CD8-positive, alpha-beta memory T cell (primary cell): ENCODE data around the gene NKAIN2. TPM values are rescaled to one million over a fixed set of nuclear protein-coding genes. Genes with fewer than 3 reads are reported as not detected.
"Not testable (repeated sequence)": the region's sequence is repeated elsewhere in the genome, so short reads cannot be mapped to it uniquely, and the experiment has no call there.

Experiments used
- CTCF ChIA-PET: fragments of 350-600 bp; sonication (Branson Sonifier 250); formaldehyde crosslinking; loops from one replicate; lab custom pipeline; 2021; ENCODE audit warnings: antibody characterized with exemption; lab: Charles Lee
- POLR2A ChIA-PET: fragments of 350-600 bp; sonication (Branson Sonifier 250); formaldehyde crosslinking; loops from one replicate; lab custom pipeline; 2021; ENCODE audit warnings: antibody characterized with exemption; lab: Charles Lee
- DNase-seq, 5 donors: peaks; one replicate each; pipeline versions ENCODE4 v3.0.0 to v3.0.0-alpha.2; 2020 to 2022; ENCODE audit warnings: mixed read lengths in 1 of 5
- H3K27ac ChIP-seq: one replicate; pipeline ENCODE4 v1.7.0; 2013; ENCODE audit warnings: low read depth, mild to moderate bottlenecking, low read length, moderate library complexity
- H3K27me3 ChIP-seq: 2 replicates; pipeline ENCODE4 v1.7.0; 2013; ENCODE audit warnings: low read length, mild to moderate bottlenecking; ENCODE audit not compliant: insufficient read depth, poor library complexity, severe bottlenecking
- H3K36me3 ChIP-seq: 2 replicates; pipeline ENCODE4 v1.7.0; 2013; ENCODE audit warnings: mild to moderate bottlenecking, low read length, moderate library complexity; ENCODE audit not compliant: insufficient read depth
- H3K4me1 ChIP-seq: 2 replicates; pipeline ENCODE4 v1.7.0; 2013; ENCODE audit warnings: mild to moderate bottlenecking, low read length, moderate library complexity; ENCODE audit not compliant: insufficient read depth
- H3K4me3 ChIP-seq: 2 replicates; pipeline ENCODE4 v1.7.0; 2013; ENCODE audit warnings: mild to moderate bottlenecking, low read length
- H3K9me3 ChIP-seq: 2 replicates; pipeline ENCODE4 v1.7.0; 2013; ENCODE audit warnings: mild to moderate bottlenecking, low read length
- H3K27ac Mint-ChIP-seq, 8 donors: one replicate each; pipeline ENCODE4 v1.8.0; 2020 to 2021; ENCODE audit warnings: mixed read lengths in 8 of 8, mild to moderate bottlenecking in 6 of 8, inconsistent platforms in 3 of 8, moderate library complexity in 3 of 8
- H3K27me3 Mint-ChIP-seq, 2 donors: one replicate each; pipeline ENCODE4 v1.8.0; 2020 to 2021; ENCODE audit warnings: mixed read lengths in 2 of 2, mild to moderate bottlenecking in 1 of 2, moderate library complexity in 1 of 2
- H3K36me3 Mint-ChIP-seq, 3 donors: one replicate each; pipeline ENCODE4 v1.8.0; 2020 to 2021; ENCODE audit warnings: mixed read lengths in 3 of 3, inconsistent platforms in 1 of 3, mild to moderate bottlenecking in 1 of 3
- H3K4me1 Mint-ChIP-seq, 3 donors: one replicate each; pipeline ENCODE4 v1.8.0; 2020 to 2021; ENCODE audit warnings: mixed read lengths in 3 of 3, inconsistent platforms in 1 of 3, mild to moderate bottlenecking in 1 of 3
- H3K4me3 Mint-ChIP-seq, 7 donors: one replicate each; pipeline ENCODE4 v1.8.0; 2020 to 2021; ENCODE audit warnings: mixed read lengths in 7 of 7, mild to moderate bottlenecking in 6 of 7, moderate library complexity in 4 of 7, inconsistent platforms in 2 of 7
- H3K9me3 Mint-ChIP-seq, 5 donors: one replicate each; pipeline ENCODE4 v1.8.0; 2020 to 2022; ENCODE audit warnings: mixed read lengths in 5 of 5, mild to moderate bottlenecking in 3 of 5, moderate library complexity in 2 of 5, inconsistent platforms in 1 of 5
- polyA plus RNA-seq: library from polyadenylated mRNA; unstranded; fragments of 300-500 nt; fragmentation: Illumina TruSeq; gene quantifications from one replicate; pipeline ENCODE4 v1.2.3, GENCODE V29; 2021
- total RNA-seq, 2 experiments: library from RNA; stranded (reverse); gene quantifications; one replicate each; pipeline ENCODE4 v1.2.3, GENCODE V29; 2021

NKAIN2 gene
- total and polyA plus RNA-seq, 3 experiments from 2014 or later = not detected

DNA sequence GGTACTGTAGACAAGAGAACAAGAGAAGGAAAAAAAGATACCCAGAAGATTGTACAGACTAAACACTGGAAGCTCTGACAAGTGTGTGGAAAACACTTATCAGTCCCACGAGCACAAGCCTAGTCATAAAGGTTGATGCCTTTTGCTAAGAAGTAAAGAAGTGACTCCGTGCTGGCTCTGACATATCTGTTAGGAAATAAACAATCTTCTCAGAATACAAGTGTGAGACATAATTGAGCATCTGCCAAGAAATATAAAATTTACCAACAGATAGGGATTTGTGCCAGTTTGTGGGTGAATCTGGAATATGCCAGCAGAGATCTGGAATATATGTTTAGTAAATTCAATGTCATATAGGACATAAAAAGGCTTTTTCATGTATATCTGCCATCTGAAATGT is 899.9 kb downstream of the NKAIN2 start:
- Mint-ChIP-seq H3K4me1 (no peaks in the 10 kb centered on the region), H3K9me3 (peaks cover 0 to 5% (median 2%) of the 10 kb centered on the region in 5 donors), H3K27me3 (no peaks in the 10 kb centered on the region), H3K36me3 (no peaks in the 10 kb centered on the region), H3K27ac (no peak overlapping the region), H3K4me3 (no peak overlapping the region)
- CTCF ChIA-PET = no interaction called here
- no peak overlapping the region for H3K27ac ChIP-seq
- no peaks in the 10 kb centered on the region for H3K4me1 ChIP-seq
- H3K27me3 ChIP-seq = no peaks in the 10 kb centered on the region
- POLR2A ChIA-PET = no interaction called here
- no peak for DNase-seq
- no peaks in the 10 kb centered on the region for H3K9me3 ChIP-seq
- no peak overlapping the region for H3K4me3 ChIP-seq
- H3K36me3 ChIP-seq = no peaks in the 10 kb centered on the region

DNA sequence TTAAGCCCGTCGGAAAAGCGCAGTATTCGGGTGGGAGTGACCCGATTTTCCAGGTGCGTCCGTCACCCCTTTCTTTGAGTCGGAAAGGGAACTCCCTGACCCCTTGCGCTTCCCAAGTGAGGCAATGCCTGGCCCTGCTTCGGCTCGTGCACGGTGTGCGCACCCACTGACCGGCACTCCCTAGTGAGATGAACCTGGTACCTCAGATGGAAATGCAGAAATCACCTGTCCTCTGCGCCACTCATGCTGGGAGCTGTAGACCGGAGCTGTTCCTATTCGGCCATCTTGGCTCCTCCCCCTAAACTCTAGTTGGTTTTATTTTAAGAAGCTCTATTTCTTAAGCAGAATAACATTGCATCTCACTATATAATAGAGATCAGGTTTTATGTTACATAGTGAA is 908.9 kb downstream of the NKAIN2 start:
- H3K4me3 Mint-ChIP-seq, H3K27ac ChIP-seq, H3K27ac Mint-ChIP-seq, H3K36me3 ChIP-seq, H3K9me3 ChIP-seq, H3K4me1 ChIP-seq, H3K4me1 Mint-ChIP-seq, CTCF ChIA-PET, POLR2A ChIA-PET, H3K4me3 ChIP-seq, DNase-seq, H3K36me3 Mint-ChIP-seq, H3K9me3 Mint-ChIP-seq, H3K27me3 Mint-ChIP-seq, H3K27me3 ChIP-seq: not testable (repeated sequence)

DNA sequence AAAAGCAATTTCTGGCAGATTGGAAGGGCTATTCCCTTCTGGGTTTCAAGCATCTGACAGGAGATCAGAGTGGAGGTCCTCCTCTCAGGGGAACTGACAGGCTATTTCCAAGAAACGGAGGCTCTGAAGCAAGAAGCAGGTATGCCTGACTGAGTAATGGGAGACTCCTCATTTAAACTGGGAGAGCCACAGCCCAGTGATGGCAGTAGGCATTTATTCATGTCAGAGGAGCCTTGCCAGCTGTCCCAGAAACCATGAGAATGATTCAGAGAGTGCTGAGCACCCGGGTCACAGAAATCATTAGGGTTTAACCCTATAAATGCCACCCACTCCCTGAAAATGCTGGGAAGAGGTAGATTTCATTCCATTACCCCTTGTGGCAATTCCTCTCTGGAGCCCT is 911.1 kb downstream of the NKAIN2 start:
- Histone ChIP-seq H3K27me3 (no peaks in the 10 kb centered on the region), H3K9me3 (no peaks in the 10 kb centered on the region), H3K4me1 (no peaks in the 10 kb centered on the region), H3K27ac (no peak overlapping the region), H3K36me3 (no peaks in the 10 kb centered on the region), H3K4me3 (no peak overlapping the region)
- peaks cover 0 to 5% (median 0%) of the 10 kb centered on the region in 5 donors for H3K9me3 Mint-ChIP-seq
- H3K36me3 Mint-ChIP-seq = no peaks in the 10 kb centered on the region
- CTCF ChIA-PET = no interaction called here
- no peak for DNase-seq
- no peak overlapping the region for H3K4me3 Mint-ChIP-seq
- no peak overlapping the region for H3K27ac Mint-ChIP-seq
- H3K4me1 Mint-ChIP-seq = no peaks in the 10 kb centered on the region
- POLR2A ChIA-PET = no interaction called here
- H3K27me3 Mint-ChIP-seq = no peaks in the 10 kb centered on the region

DNA sequence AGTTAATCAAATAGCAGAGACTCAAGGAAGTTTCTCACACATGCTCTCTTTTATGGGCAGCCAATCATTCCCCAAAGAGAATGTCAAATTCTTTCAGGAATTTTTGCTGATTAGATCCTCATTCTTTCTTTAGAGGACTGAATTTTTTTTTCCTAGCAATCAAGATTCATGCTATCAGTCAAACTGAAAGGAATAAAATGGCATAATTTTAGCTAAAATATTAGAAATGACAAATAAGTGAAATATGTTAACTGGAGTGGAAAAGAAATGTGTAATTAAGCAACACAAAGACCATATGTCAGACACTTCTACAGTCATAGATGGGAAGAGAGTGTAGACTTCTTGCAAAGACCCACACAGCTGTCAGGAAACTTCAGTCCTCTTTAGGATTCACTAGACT is 916.2 kb downstream of the NKAIN2 start:
- Histone ChIP-seq H3K9me3 (no peaks in the 10 kb centered on the region), H3K27me3 (no peaks in the 10 kb centered on the region), H3K36me3 (no peaks in the 10 kb centered on the region), H3K4me3 (no peak overlapping the region), H3K27ac (no peak overlapping the region), H3K4me1 (no peaks in the 10 kb centered on the region)
- DNase-seq = no peak
- no peak overlapping the region for H3K27ac Mint-ChIP-seq
- POLR2A ChIA-PET = no interaction called here
- peaks cover 0 to 9% (median 2%) of the 10 kb centered on the region in 5 donors for H3K9me3 Mint-ChIP-seq
- no peaks in the 10 kb centered on the region for H3K36me3 Mint-ChIP-seq
- H3K27me3 Mint-ChIP-seq = no peaks in the 10 kb centered on the region
- H3K4me1 Mint-ChIP-seq = no peaks in the 10 kb centered on the region
- CTCF ChIA-PET = no interaction called here
- H3K4me3 Mint-ChIP-seq = no peak overlapping the region

DNA sequence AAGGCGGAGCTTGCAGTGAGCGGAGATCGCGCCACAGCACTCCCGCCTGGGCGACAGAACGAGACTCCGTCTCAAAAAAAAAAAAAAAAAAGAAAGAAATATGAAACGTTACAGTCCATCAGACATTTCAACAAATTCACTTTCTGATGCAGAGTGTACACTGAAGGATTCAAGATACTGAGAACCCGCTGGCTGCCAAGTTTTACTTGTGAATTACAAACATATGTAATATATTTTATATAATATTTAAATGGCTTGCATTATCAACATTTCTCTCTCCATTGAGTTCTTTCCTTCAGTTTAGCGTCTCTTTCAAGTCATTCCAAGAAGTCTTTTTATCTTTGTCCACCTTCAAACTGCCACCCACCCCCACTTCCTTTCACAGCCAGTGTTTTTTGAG is 917.7 kb downstream of the NKAIN2 start:
- CTCF ChIA-PET = interaction anchor here (0.7 kb wide), 1 partner anchor 593 kb away, joined by 3 read pairs; no protein-coding TSS in a partner anchor
- H3K27me3 ChIP-seq = no peaks in the 10 kb centered on the region
- H3K36me3 Mint-ChIP-seq = no peaks in the 10 kb centered on the region
- H3K4me3 ChIP-seq = no peak overlapping the region
- POLR2A ChIA-PET = no interaction called here
- no peaks in the 10 kb centered on the region for H3K4me1 Mint-ChIP-seq
- no peaks in the 10 kb centered on the region for H3K27me3 Mint-ChIP-seq
- H3K9me3 Mint-ChIP-seq = peaks cover 2 to 9% (median 3%) of the 10 kb centered on the region in 5 donors
- no peak overlapping the region for H3K27ac ChIP-seq
- no peak overlapping the region for H3K27ac Mint-ChIP-seq
- no peaks in the 10 kb centered on the region for H3K36me3 ChIP-seq
- H3K4me3 Mint-ChIP-seq = no peak overlapping the region
- H3K9me3 ChIP-seq = no peaks in the 10 kb centered on the region
- no peaks in the 10 kb centered on the region for H3K4me1 ChIP-seq
- no peak for DNase-seq

DNA sequence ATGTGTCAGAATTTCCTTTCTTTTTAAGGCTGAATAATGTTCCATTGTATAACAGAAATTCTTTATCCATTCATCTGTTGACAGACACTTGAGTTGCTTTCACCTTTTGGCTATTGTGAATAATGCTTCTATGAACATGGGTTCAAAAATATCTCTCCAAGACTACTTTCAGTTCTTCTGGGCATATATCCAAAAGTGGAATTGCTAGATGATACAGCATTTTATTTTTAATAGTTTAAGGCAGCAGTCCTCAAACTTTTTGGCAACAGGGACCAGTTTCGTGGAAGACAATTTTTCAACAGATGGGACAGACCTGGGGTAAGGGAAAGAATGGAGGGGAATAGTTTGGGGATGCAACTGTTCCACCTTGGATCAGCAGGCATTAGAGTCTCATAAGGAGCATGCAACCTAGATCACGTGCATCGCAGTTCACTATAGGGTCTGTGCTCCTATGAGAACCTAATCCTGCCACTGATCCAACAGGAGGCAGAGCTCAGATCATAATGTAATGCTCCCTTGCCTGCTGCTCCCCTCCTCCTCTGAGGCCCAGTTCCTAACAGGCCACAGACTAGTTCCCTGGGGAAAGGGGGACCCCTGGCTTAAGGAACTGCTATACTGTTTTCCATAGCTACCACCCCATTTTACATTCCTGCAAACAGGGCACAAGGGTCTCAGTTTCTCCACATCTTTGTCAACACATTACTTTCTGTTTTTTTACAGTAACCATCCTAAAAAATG is 918.6 kb downstream of the NKAIN2 start:
- H3K36me3 ChIP-seq = no peaks in the 10 kb centered on the region
- no peaks in the 10 kb centered on the region for H3K27me3 ChIP-seq
- Mint-ChIP-seq H3K4me3 (no peak overlapping the region), H3K9me3 (peaks cover 2 to 9% (median 3%) of the 10 kb centered on the region in 5 donors), H3K36me3 (no peaks in the 10 kb centered on the region), H3K27ac (no peak overlapping the region), H3K4me1 (no peaks in the 10 kb centered on the region), H3K27me3 (no peaks in the 10 kb centered on the region)
- H3K9me3 ChIP-seq = no peaks in the 10 kb centered on the region
- H3K4me1 ChIP-seq = no peaks in the 10 kb centered on the region
- H3K27ac ChIP-seq = no peak overlapping the region
- ChIA-PET CTCF (no interaction called here), POLR2A (no interaction called here)
- no peak overlapping the region for H3K4me3 ChIP-seq
- no peak for DNase-seq

DNA sequence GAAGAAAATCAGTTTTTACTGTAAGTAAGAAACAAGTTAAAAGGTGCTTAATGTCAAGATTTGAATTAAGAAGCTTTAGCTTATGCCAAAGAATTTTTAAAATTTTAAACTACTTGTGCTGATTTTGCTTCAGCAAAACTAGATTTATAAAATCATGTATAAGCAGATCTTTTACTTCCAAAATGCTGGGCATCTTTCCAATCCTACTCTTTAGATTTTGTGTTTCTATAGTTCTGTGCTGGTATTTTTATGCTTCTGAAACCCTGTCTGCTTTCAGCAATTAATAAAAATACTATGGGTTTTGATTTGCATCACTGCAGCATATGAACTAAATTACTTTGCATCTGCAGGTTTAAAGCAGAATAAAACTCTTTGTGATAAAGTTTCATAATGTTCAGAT is 920.0 kb downstream of the NKAIN2 start:
- no peak overlapping the region for H3K27ac Mint-ChIP-seq
- peaks cover 2 to 6% (median 3%) of the 10 kb centered on the region in 5 donors for H3K9me3 Mint-ChIP-seq
- H3K36me3 Mint-ChIP-seq = no peaks in the 10 kb centered on the region
- ChIA-PET CTCF (no interaction called here), POLR2A (no interaction called here)
- no peak for DNase-seq
- Histone ChIP-seq H3K4me1 (no peaks in the 10 kb centered on the region), H3K4me3 (no peak overlapping the region), H3K36me3 (no peaks in the 10 kb centered on the region), H3K9me3 (no peaks in the 10 kb centered on the region), H3K27ac (no peak overlapping the region), H3K27me3 (no peaks in the 10 kb centered on the region)
- H3K4me3 Mint-ChIP-seq = no peak overlapping the region
- H3K4me1 Mint-ChIP-seq = no peaks in the 10 kb centered on the region
- no peaks in the 10 kb centered on the region for H3K27me3 Mint-ChIP-seq

DNA sequence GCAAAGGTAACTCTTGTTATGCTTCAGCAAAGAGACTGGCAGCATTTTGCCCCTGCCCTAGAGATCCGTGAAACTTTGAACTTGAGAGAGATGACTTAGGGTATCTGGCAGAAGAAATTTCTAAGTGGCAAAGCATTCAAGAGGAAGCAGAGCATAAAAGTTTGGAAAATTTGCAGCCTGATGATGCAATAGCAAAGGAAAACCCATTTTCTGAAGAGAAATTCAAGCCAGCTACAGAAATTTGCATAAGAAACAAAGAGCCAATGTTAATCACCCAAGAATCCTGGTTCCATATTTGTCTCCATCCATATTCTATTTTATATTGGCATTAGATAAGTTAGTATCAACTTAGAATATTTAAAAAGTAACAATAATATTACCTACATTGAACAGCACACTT is 934.1 kb downstream of the NKAIN2 start:
- H3K27ac Mint-ChIP-seq, H3K4me3 ChIP-seq, H3K27me3 Mint-ChIP-seq, H3K36me3 ChIP-seq, H3K9me3 Mint-ChIP-seq, H3K27me3 ChIP-seq, H3K4me1 ChIP-seq, CTCF ChIA-PET, DNase-seq, H3K4me1 Mint-ChIP-seq, H3K27ac ChIP-seq, H3K36me3 Mint-ChIP-seq, H3K9me3 ChIP-seq, POLR2A ChIA-PET, H3K4me3 Mint-ChIP-seq: not testable (repeated sequence)
